NCI-H1436 treated with DMSO at 0.1 percent for 48 hours (cell line): ENCODE data around the gene CDC42BPA.
"Not testable (repeated sequence)": the region's sequence is repeated elsewhere in the genome, so short reads cannot be mapped to it uniquely, and the experiment has no call there.

Experiments
- DNase-seq: peaks from one replicate; lab custom pipeline; 2025; lab: John Stamatoyannopoulos, UW

Gene CDC42BPA

GRCh38 chr1:227318016-227318852 lies at the start of gene CDC42BPA:
Gene CDC42BPA (minus strand): TSS chr1:227318492. CDS start chr1:227317182, 1,310 bp downstream.
- no peak for DNase-seq

GRCh38 chr1:227368009-227368408 lies 49.7 kb upstream of the CDC42BPA start:
- DNase-seq, result no peak

- DNase-seq, result no peak
These were observed 47.5 kb upstream of the CDC42BPA start for GRCh38 chr1:227365473-227366431.

- DNase-seq, result no peak
These were observed 46.4 kb upstream of the CDC42BPA start for GRCh38 chr1:227364657-227365056.

GRCh38 chr1:227363825-227364224 lies 45.5 kb upstream of the CDC42BPA start:
- no peak for DNase-seq

GRCh38 chr1:227362039-227362438 lies 43.7 kb upstream of the CDC42BPA start:
- DNase-seq, result no peak

GRCh38 chr1:227357927-227358302 lies 39.6 kb upstream of the CDC42BPA start:
- DNase-seq, result no peak

- no peak for DNase-seq
These were observed 39.1 kb upstream of the CDC42BPA start for GRCh38 chr1:227357171-227357926.

GRCh38 chr1:227356620-227357146 lies 38.4 kb upstream of the CDC42BPA start:
- no peak for DNase-seq

GRCh38 chr1:227355542-227356245 lies 37.4 kb upstream of the CDC42BPA start:
- no peak for DNase-seq

- DNase-seq, result no peak
These were observed 34.9 kb upstream of the CDC42BPA start for GRCh38 chr1:227353186-227353585.

- not testable (repeated sequence) for DNase-seq
These were observed 33.9 kb upstream of the CDC42BPA start for GRCh38 chr1:227352164-227352563.

GRCh38 chr1:227351443-227351842 lies 33.2 kb upstream of the CDC42BPA start:
- no peak for DNase-seq

- DNase-seq, result no peak
These were observed 31.7 kb upstream of the CDC42BPA start for GRCh38 chr1:227349967-227350366.

GRCh38 chr1:227343727-227344551 lies 25.6 kb upstream of the CDC42BPA start:
- no peak for DNase-seq

GRCh38 chr1:227343206-227343605 lies 24.9 kb upstream of the CDC42BPA start:
- no peak for DNase-seq

GRCh38 chr1:227342075-227342829 lies 24.0 kb upstream of the CDC42BPA start:
- no peak for DNase-seq

- DNase-seq, result not testable (repeated sequence)
These were observed 17.8 kb upstream of the CDC42BPA start for GRCh38 chr1:227336136-227336535.

GRCh38 chr1:227335242-227336020 lies 17.1 kb upstream of the CDC42BPA start:
- DNase-seq, result no peak
